K562 (cell line): ENCODE measurements around the gene RPS28. TPM values are rescaled to one million over a fixed set of nuclear protein-coding genes. Genes with fewer than 3 reads are reported as not detected.
A peak's percentile ranks its signal among the peaks of the same experiment; 100 is the strongest.

Experiments used
- ATAC-seq: fragments of 200-7000 bp; cut with Tn5 transposase; 3 replicates; pipeline ENCODE4 v1.9.1; 2020; ENCODE audit warnings: moderate library complexity
- BruUV-seq: library from RNA; stranded (reverse); fragments of 400-500 nt; replicated peaks from 2 replicates; lab custom pipeline; 2021; lab: Mats Ljungman, UMichigan
- CTCF ChIA-PET: fragments of 300-600 bp; formaldehyde crosslinking; extraction: SDS; loops from one replicate; lab custom pipeline; 2021; ENCODE audit warnings: low intra/inter-chr PET ratio; lab: Yijun Ruan, JAX
- POLR2A ChIA-PET: fragments of 300-600, 350-650 bp; sonication (Branson Sonifier 250); formaldehyde crosslinking; extraction: SDS; loops from one replicate; lab custom pipeline; 2021; ENCODE audit warnings: antibody characterized with exemption, inconsistent platforms; lab: Yijun Ruan, JAX
- DNase-seq, 4 experiments: peaks; one replicate each; pipeline versions ENCODE4 v3.0.0 to v3.0.0-alpha.2; 2011 to 2018; ENCODE audit warnings: low spot score in 3 of 4, mixed read lengths in 3 of 4; ENCODE audit errors: extremely low read depth in 1 of 4
- FAIRE-seq: peaks from 2 replicates; lab custom pipeline; 2011; peaks lifted over from hg19 to GRCh38; lab: Jason Lieb, UNC
- H2AFZ ChIP-seq: 2 replicates; pipeline ENCODE4 v1.6.0; 2011; ENCODE audit warnings: low read depth, low read length, control low read depth, inconsistent platforms
- H3K27ac ChIP-seq: fragments of 200-600 bp; 3 replicates; pipeline ENCODE4 v1.8.0; 2011; ENCODE audit warnings: low read depth, mild to moderate bottlenecking, control low read depth, inconsistent platforms, low read length, moderate library complexity, mixed read lengths; ENCODE audit errors: extremely low read depth
- H3K27me3 ChIP-seq, 2 experiments: fragments of 300-600 bp in 1 of 2; 2 replicates in 1 of 2; 3 replicates in 1 of 2; pipeline versions ENCODE4 v1.6.0 to v1.8.0; 2011; ENCODE audit warnings: inconsistent platforms in 2 of 2, low read length in 2 of 2, mild to moderate bottlenecking in 1 of 2, mixed read lengths in 1 of 2, moderate library complexity in 1 of 2; ENCODE audit not compliant: control insufficient read depth in 2 of 2, insufficient read depth in 2 of 2
- H3K36me3 ChIP-seq: fragments of 300-600 bp; 3 replicates; pipeline ENCODE4 v1.8.0; 2011; ENCODE audit warnings: mild to moderate bottlenecking, low read length, inconsistent platforms; ENCODE audit not compliant: control insufficient read depth, insufficient read depth
- H3K4me1 ChIP-seq, 2 experiments: fragments of 200-600 bp in 1 of 2; replicated peaks in 1 of 2; 2 replicates in 1 of 2; 3 replicates in 1 of 2; pipeline versions ENCODE4 v1.5.1 to v1.8.0; 2011; ENCODE audit warnings: inconsistent platforms in 2 of 2, low read length in 2 of 2, mild to moderate bottlenecking in 1 of 2, mixed read lengths in 1 of 2, moderate library complexity in 1 of 2; ENCODE audit not compliant: control insufficient read depth in 2 of 2, insufficient read depth in 2 of 2
- H3K4me2 ChIP-seq: 2 replicates; pipeline ENCODE4 v1.6.1; 2011; ENCODE audit warnings: low read length, control low read depth, inconsistent platforms, mixed read lengths; ENCODE audit not compliant: insufficient read depth
- H3K4me3 ChIP-seq: fragments of 200-600 bp; sonication (generic), shearing (Covaris generic); 2 replicates; pipeline ENCODE4 v1.5.1; 2016; ENCODE audit warnings: control low read depth, inconsistent platforms
- H3K79me2 ChIP-seq: fragments of 200-600 bp; 3 replicates; pipeline ENCODE4 v1.8.0; 2011; ENCODE audit warnings: low read length, inconsistent platforms; ENCODE audit not compliant: control insufficient read depth, insufficient read depth
- H3K9ac ChIP-seq, 2 experiments: 2 replicates each; pipeline versions ENCODE4 v1.6.0 to v1.6.1; 2011; ENCODE audit warnings: low read depth in 2 of 2, low read length in 2 of 2, control low read depth in 1 of 2, inconsistent platforms in 1 of 2, mild to moderate bottlenecking in 1 of 2, mixed read lengths in 1 of 2; ENCODE audit not compliant: insufficient read depth in 1 of 2
- H3K9me1 ChIP-seq: one replicate; pipeline ENCODE4 v1.6.0; 2011; ENCODE audit warnings: inconsistent platforms, mild to moderate bottlenecking, low read length, moderate library complexity; ENCODE audit not compliant: control insufficient read depth, insufficient read depth
- H3K9me3 ChIP-seq: replicated peaks from 2 replicates; pipeline ENCODE4 v1.5.1; 2011; ENCODE audit warnings: low read depth, low read length, inconsistent platforms; ENCODE audit not compliant: control insufficient read depth, insufficient read depth
- H4K20me1 ChIP-seq: replicated peaks from 2 replicates; pipeline ENCODE4 v1.6.1; 2011; ENCODE audit warnings: low read length, inconsistent platforms, mixed read lengths; ENCODE audit not compliant: control insufficient read depth, insufficient read depth
- BCOR ChIP-seq: fragments of 450-650 bp; IDR thresholded peaks from 2 replicates; pipeline ENCODE4 v1.6.1; 2016
- NR0B1 ChIP-seq: fragments of 450-650 bp; IDR thresholded peaks from one replicate; pipeline ENCODE4 v1.6.1; 2018; ENCODE audit warnings: mild to moderate bottlenecking, moderate library complexity; ENCODE audit not compliant: partially characterized antibody
- SUPT5H ChIP-seq: fragments of 450-650 bp; IDR thresholded peaks from 2 replicates; pipeline ENCODE4 v1.6.1; 2016
- WGBS: fragments of 100-300 bp; shearing (Covaris generic); methylation state at CpG from one replicate; pipeline ENCODE4 v1.1.6; 2016; ENCODE audit warnings: low coverage, mixed read lengths; ENCODE audit not compliant: insufficient coverage; ENCODE audit errors: missing lambda C conversion rate; 5-methylcytosine and 5-hydroxymethylcytosine counted together
- in situ Hi-C: fragments of 300-500 bp; cut with MboI; formaldehyde crosslinking; loops from 4 replicates; pipeline ENCODE4 v1.15.0; 2018; ENCODE audit warnings: inconsistent platforms, mixed read lengths
- intact Hi-C: fragments of 100-400 bp; cut with micrococcal nuclease; formaldehyde crosslinking; loops from 2 replicates; pipeline ENCODE4 v1.14.2; 2022
- polyA plus RNA-seq, 8 experiments: library from polyadenylated mRNA; depleted of rRNA in 4 of 8; stranded (reverse) in 5 of 8; unstranded in 3 of 8; fragments of >200 nt; fragmentation: Nextera tagmentation in 2 of 8; fragmentation: Illumina TruSeq in 1 of 8; extraction: Ambion mirVana in 2 of 8; extraction: Trizol in 1 of 8; gene quantifications; 2 replicates each; pipeline versions ENCODE4 v1.2.1 to v1.2.3, GENCODE V29; 2011 to 2014; ENCODE audit warnings: inconsistent platforms in 1 of 8, missing spikeins in 1 of 8
- total RNA-seq, 7 experiments: library from RNA; depleted of rRNA in 6 of 7; stranded (reverse); fragments of >200 nt in 6 of 7; fragmentation: Illumina TruSeq in 2 of 7; extraction: Trizol in 2 of 7; gene quantifications; 2 replicates each; pipeline versions ENCODE4 v1.2.1 to v1.2.3, GENCODE V29; 2011 to 2021; ENCODE audit warnings: low replicate concordance in 1 of 7

The RPS28 gene
- total and polyA plus RNA-seq, 9 of the 15 experiments (the other 6 are each of a cell fraction or from before 2014, with no cell fraction given) = 165 to 2,827 (median 1,303) TPM

GRCh38 chr19:8319807-8320520 is 1.3 kb upstream of the RPS28 start:
- Histone ChIP-seq H3K27me3 (no peaks in the 10 kb centered on the region), H2AFZ (no peak overlapping the region), H3K4me1 (peaks cover 17 to 27% of the 10 kb centered on the region in 2 experiments), H3K36me3 (peaks cover 61% of the 10 kb centered on the region), H4K20me1 (peaks cover 26% of the 10 kb centered on the region; the same call in 1 of the 2 replicates), H3K27ac (peak overlapping the region; percentile 94), H3K9me1 (no peaks in the 10 kb centered on the region), H3K9ac (peak overlapping the region; percentile 99 to 100), H3K9me3 (no peaks in the 10 kb centered on the region), H3K4me3 (peak overlapping the region; percentile 99), H3K4me2 (peak overlapping the region; percentile 99), H3K79me2 (peaks cover 50% of the 10 kb centered on the region)
- 71% methylated on average over 19 of the region's 19 CpGs for WGBS
- in situ Hi-C loops = no loop called here
- ATAC-seq (no peak), FAIRE-seq (no peak), DNase-seq (no peak)
- POLR2A ChIA-PET = interaction anchor here (0.7 to 2.9 kb wide), 8 partner anchors 8 to 312 kb away, joined by 3 to 20 read pairs (median 4); no protein-coding TSS in a partner anchor
- CTCF ChIA-PET = interaction anchor here (0.7 to 1.1 kb wide), 3 partner anchors 50 to 306 kb away, joined by 3 read pairs; no protein-coding TSS in a partner anchor
- TF ChIP-seq BCOR (no peak), NR0B1 (no peak), SUPT5H (0 out of 2 replicates have a peak, but pooled peaks have one; percentile 13)
- TSS peak; percentile 74 for BruUV-seq
- intact Hi-C loops = loop anchor here (10.0 kb wide), 1 partner anchor 55 kb away; no protein-coding TSS in a partner anchor
